Muscle layer of duodenum (tissue), 2 donors: Measurements from ENCODE around the gene STARD8.
"Not testable (repeated sequence)": the region's sequence is repeated elsewhere in the genome, so short reads cannot be mapped to it uniquely, and the experiment has no call there.

ENCODE experiments used
- H3K27ac ChIP-seq: one replicate; pipeline ENCODE4 v1.7.0; 2013; ENCODE audit warnings: mild to moderate bottlenecking, low read length
- H3K27me3 ChIP-seq: one replicate; pipeline ENCODE4 v1.7.0; 2013; ENCODE audit warnings: low read depth, mild to moderate bottlenecking, control low read depth, low read length
- H3K36me3 ChIP-seq, 2 donors: one replicate each; pipeline ENCODE4 v1.7.0; 2013; ENCODE audit warnings: low read length in 2 of 2, control low read depth in 1 of 2, mild to moderate bottlenecking in 1 of 2; ENCODE audit not compliant: insufficient read depth in 2 of 2, control insufficient read depth in 1 of 2
- H3K4me1 ChIP-seq, 2 donors: one replicate each; pipeline ENCODE4 v1.7.0; 2013; ENCODE audit warnings: low read length in 2 of 2, mild to moderate bottlenecking in 2 of 2, control low read depth in 1 of 2, moderate library complexity in 1 of 2; ENCODE audit not compliant: insufficient read depth in 2 of 2, control insufficient read depth in 1 of 2
- H3K4me3 ChIP-seq, 2 donors: one replicate each; pipeline ENCODE4 v1.7.0; 2013; ENCODE audit warnings: low read length in 2 of 2, low read depth in 1 of 2, mild to moderate bottlenecking in 1 of 2
- H3K9me3 ChIP-seq, 2 donors: one replicate each; pipeline ENCODE4 v1.7.0; 2013; ENCODE audit warnings: low read length in 2 of 2, control low read depth in 1 of 2, mild to moderate bottlenecking in 1 of 2; ENCODE audit not compliant: control insufficient read depth in 1 of 2
- donor health status: healthy.

The STARD8 gene

DNA sequence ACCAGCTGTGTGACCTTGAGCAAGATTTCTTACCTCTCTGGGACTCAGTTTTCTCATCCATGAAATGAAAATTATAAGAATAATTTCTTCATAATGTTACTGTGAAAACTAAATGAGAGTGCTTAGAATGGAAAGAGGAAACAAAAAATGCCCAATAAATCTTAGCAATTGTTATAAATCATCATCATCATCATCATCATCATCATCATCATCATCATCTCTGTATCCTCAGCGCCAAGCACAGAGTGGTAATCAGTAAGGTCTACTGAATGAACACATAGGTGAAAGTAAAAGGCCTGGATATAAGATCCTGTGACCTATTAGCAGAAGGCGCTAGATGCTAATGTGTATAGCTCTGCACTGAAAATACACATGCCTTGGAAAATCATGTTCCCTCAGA, 6.8 kb upstream of the STARD8 start:
- no peaks in the 10 kb centered on the region for H3K36me3 ChIP-seq
- no peaks in the 10 kb centered on the region for H3K4me1 ChIP-seq
- no peaks in the 10 kb centered on the region for H3K9me3 ChIP-seq
- no peak overlapping the region for H3K27ac ChIP-seq
- no peak overlapping the region for H3K4me3 ChIP-seq
- H3K27me3 ChIP-seq = no peaks in the 10 kb centered on the region

DNA sequence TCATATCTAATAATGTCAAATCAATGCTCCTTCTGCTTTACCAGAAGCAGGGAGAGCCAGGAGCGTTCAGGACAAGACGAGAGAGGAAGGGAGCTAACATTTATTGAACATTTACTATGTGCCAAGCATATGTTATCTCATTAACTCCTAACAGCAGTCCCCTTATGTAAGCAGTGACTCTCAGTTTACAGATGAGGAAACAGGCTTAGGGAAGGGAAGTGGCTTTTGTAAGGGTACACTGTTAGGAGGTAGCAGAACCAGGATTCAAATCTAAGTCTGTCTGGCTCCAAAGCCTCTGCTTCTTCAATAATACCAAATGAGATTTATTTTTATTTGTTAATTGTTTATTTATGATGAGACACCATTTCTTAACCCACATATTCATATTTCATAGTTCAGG, 2.6 kb upstream of the STARD8 start:
- Histone ChIP-seq H3K4me1 (peaks cover 0 to 7% of the 10 kb centered on the region in 2 donors), H3K4me3 (no peak overlapping the region), H3K9me3 (no peaks in the 10 kb centered on the region), H3K27ac (no peak overlapping the region), H3K27me3 (no peaks in the 10 kb centered on the region), H3K36me3 (no peaks in the 10 kb centered on the region)

DNA sequence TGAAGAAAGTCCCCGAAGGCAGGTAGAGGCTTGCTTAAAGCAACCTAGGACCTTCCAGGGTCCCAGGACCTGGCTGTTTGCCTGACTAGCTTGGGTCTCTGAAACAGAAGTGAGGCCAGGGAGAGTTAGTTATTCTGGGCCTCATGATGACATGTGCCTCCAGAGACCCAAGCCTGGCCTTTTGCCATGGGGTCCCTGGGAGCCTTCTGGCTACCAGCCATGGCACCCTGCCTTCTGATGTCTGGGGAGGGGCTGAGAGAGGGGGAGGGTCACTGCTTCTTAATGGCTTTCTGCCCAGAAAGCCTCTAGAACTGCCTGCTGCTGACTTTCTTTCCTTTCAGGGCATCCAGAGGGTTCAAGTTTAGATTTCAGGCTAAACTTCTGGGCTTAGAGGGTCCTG, 1.0 kb upstream of the STARD8 start:
- H3K27me3 ChIP-seq = no peaks in the 10 kb centered on the region
- H3K4me3 ChIP-seq = no peak overlapping the region
- no peak overlapping the region for H3K27ac ChIP-seq
- H3K9me3 ChIP-seq = no peaks in the 10 kb centered on the region
- peaks cover 0 to 7% of the 10 kb centered on the region in 2 donors for H3K4me1 ChIP-seq
- no peaks in the 10 kb centered on the region for H3K36me3 ChIP-seq

DNA sequence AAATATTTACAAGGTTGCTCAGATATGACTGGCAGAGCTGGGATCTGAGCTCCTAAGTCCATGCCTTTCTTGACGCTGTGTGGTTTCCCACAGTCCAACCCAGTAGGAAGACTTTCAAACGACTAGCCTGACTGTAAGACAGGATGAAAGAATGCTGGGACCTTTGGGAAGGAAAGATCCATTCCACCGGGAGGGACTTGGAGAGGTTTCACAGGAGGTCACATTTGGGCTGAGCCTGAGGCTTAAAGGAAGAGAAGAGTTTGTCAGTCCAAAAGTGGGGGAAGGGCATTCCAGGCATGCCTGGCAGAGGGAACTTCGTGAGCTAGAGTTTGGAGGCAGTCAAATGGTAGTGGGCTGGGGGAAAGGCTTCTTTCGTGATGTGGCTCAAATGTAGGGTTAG, 1.5 kb downstream of the STARD8 start:
- no peaks in the 10 kb centered on the region for H3K36me3 ChIP-seq
- H3K9me3 ChIP-seq = no peaks in the 10 kb centered on the region
- H3K4me1 ChIP-seq = peaks cover 0 to 7% of the 10 kb centered on the region in 2 donors
- no peak overlapping the region for H3K4me3 ChIP-seq
- H3K27ac ChIP-seq = no peak overlapping the region
- no peaks in the 10 kb centered on the region for H3K27me3 ChIP-seq

DNA sequence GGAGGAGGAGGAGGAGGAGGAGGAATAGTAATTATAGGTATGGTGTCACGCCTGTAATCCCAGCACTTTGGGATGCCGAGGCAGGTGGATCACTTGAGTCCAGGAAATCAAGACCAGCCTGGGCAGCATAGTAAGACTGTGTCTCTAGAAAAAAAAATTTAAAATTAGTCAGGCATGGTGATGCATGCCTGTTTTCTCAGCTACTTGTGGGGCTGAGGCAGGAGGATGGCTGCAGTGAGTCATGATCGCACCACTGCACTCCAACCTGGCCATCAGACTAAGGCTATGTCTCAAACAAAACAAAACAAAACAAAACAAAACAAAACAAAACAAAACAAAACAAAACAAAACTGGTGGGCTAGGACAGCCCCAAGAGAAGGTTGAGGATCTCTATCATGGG, 3.0 kb downstream of the STARD8 start:
- H3K27ac ChIP-seq = no peak overlapping the region
- no peaks in the 10 kb centered on the region for H3K27me3 ChIP-seq
- no peaks in the 10 kb centered on the region for H3K36me3 ChIP-seq
- peaks cover 0 to 7% of the 10 kb centered on the region in 2 donors for H3K4me1 ChIP-seq
- H3K4me3 ChIP-seq = no peak overlapping the region
- no peaks in the 10 kb centered on the region for H3K9me3 ChIP-seq

DNA sequence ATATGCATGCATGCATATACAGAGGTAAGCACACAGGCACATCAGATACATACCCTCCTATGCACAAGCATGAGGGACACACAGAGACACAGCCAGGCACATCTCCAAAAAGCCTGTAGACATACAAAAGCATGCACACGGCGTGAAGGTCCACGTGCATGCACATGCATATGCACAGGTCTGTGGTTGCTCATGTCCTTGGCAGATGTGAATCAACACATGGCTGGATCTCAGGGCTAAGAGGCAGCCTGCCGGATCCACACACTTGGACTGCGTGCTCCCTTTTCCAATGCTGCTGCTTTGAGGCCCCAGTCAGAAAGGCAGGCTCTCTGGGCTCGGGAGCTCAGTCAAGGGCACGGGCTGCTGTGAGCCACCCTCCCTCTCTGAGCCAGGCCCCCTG, 3.6 kb downstream of the STARD8 start:
- Histone ChIP-seq H3K36me3 (no peaks in the 10 kb centered on the region), H3K9me3 (no peaks in the 10 kb centered on the region), H3K27ac (no peak overlapping the region), H3K27me3 (no peaks in the 10 kb centered on the region), H3K4me1 (peaks cover 0 to 7% of the 10 kb centered on the region in 2 donors), H3K4me3 (no peak overlapping the region)

DNA sequence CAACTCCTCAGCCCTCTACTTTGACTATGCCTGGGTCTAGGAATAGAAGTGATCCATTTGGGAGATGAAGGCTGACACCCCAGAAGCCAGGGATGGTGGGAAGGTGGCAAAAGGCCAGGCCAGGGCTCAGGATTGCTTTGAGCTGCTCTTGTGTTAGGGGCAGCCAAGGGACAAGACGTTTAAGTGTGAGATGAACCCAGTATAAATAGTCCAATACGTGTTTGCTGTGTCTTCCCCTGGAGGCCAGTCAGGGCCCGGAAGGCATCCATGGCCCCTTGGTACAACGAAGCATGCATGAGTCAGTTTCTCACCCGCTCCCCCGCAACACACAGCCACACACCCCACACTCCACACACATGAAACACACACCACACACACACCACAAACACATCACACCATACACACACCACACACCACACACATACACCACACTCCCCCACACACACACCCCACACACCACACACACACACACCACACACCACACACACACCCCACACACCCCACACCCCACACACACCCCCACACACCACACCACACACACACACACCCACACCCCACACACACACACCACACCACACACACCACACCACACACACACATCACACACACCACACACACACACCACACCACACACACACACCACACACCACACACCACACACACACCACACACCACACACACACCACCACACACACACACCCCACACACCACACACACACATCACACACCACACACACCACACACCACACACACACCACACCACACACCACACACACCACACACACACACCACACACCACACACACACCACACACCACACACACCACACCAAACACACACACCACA, 5.1 kb downstream of the STARD8 start:
- H3K4me1 ChIP-seq = peaks cover 0 to under 1% of the 10 kb centered on the region in 2 donors
- H3K4me3 ChIP-seq = no peak overlapping the region
- H3K27ac ChIP-seq = no peak overlapping the region
- H3K36me3 ChIP-seq = no peaks in the 10 kb centered on the region
- H3K9me3 ChIP-seq = no peaks in the 10 kb centered on the region
- H3K27me3 ChIP-seq = no peaks in the 10 kb centered on the region

DNA sequence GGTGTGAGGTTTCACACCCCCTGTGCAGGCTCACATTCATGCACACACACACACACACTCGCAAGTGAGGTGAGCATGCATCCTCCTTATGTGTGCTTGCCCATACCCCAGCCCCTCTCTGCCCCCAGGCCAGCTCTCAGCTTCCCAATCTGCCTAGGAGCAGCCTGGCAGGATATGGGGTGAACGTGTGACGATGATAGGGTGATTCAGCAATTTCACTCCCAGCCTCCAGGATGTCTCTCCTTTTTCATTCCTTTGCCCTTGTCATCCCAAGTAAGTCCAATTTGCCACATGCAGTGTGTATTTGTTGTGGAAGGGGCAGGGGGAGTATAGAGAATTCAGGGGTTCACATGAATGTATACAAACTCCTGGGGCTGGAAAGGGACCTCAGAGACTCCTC, 7.2 kb downstream of the STARD8 start:
- Histone ChIP-seq H3K36me3 (no peaks in the 10 kb centered on the region), H3K27me3 (no peaks in the 10 kb centered on the region), H3K4me3 (no peak overlapping the region), H3K27ac (no peak overlapping the region), H3K4me1 (no peaks in the 10 kb centered on the region), H3K9me3 (no peaks in the 10 kb centered on the region)

DNA sequence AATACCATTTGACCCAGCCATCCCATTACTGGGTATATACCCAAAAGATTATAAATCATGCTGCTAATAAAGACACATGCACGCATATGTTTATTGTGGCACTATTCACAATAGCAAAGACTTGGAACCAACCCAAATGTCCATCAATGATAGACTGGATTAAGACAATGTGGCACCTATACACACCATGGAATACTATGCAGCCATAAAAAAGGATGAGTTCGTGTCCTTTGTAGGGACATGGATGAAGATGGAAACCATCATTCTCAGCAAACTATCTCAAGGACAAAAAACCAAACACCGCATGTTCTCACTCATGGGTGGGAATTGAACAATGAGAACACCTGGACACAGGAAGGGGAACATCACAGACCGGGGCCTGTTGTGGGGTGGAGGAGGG, 9.0 kb downstream of the STARD8 start:
- not testable (repeated sequence) for H3K27me3 ChIP-seq, H3K36me3 ChIP-seq, H3K27ac ChIP-seq, H3K9me3 ChIP-seq, H3K4me3 ChIP-seq, H3K4me1 ChIP-seq

DNA sequence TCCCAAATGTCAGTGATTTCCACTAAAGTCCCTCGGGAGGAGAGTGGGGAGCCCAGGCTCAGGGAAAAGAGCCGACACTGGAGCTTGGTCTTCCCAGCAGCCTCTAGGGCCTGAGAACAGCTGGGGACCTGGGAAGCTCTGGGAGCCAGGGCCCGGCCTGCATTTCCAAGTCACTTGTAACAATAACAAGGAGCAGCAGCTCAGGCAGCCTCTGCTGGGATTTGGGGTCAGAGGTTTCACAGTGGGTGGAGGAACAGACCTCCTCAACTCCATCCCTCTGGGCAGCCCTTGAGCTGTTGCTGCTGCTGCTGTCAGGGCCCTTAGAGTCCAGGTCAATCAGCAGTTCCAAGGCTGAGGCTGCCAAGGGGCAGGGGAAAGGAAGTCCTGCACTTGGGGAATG, 11.1 kb downstream of the STARD8 start:
- Histone ChIP-seq H3K27ac (no peak overlapping the region), H3K27me3 (no peaks in the 10 kb centered on the region), H3K36me3 (no peaks in the 10 kb centered on the region)

DNA sequence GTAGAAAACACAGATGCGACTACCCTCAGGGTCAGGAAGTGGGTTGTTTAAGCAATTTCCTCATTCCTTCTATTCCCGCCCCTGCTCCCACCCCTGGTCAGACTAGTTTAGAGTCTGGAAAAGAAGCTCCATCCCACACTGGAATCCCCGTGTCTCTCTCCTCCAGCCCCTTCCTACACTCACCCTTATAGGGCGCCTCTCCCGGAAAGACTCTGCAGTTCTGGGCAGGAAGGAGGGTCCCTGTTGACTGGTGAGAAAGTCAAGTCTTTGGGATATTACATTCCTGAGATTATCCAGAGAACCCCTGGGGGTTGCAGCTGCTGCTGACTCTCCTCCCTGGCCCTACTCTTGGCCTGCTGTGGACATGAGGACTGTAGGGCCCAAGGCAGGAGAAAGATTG, 11.9 kb downstream of the STARD8 start:
- H3K9me3 ChIP-seq = no peaks in the 10 kb centered on the region
- no peaks in the 10 kb centered on the region for H3K36me3 ChIP-seq
- H3K27ac ChIP-seq = no peak overlapping the region
- no peaks in the 10 kb centered on the region for H3K27me3 ChIP-seq
- no peaks in the 10 kb centered on the region for H3K4me1 ChIP-seq
- no peak overlapping the region for H3K4me3 ChIP-seq

More for the DNA sequence above, 11.1 kb downstream of the STARD8 start:
- Histone ChIP-seq H3K4me1 (no peaks in the 10 kb centered on the region), H3K9me3 (no peaks in the 10 kb centered on the region), H3K4me3 (no peak overlapping the region)

DNA sequence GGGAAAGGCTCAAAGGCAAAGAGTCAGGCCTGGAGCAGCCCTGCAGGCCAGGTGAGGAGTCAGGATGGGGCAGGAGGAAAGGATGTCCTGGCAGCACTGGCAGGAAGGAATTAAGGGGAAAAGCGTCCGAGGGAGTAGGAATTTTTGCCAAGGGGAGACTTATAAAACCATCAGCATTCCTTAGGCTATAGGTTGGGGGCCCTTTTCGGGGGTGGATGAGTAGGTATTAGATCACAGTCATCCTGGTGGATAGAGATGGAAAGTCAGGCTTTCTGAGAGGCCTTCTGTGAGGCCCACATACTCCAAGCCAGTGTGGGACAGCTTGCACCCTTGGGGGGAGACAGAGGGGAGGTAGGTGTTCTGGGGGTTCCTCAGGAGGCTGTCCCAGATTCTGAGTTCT, 12.3 kb downstream of the STARD8 start:
- no peaks in the 10 kb centered on the region for H3K4me1 ChIP-seq
- H3K36me3 ChIP-seq = no peaks in the 10 kb centered on the region
- no peaks in the 10 kb centered on the region for H3K9me3 ChIP-seq
- H3K27ac ChIP-seq = no peak overlapping the region
- no peak overlapping the region for H3K4me3 ChIP-seq
- no peaks in the 10 kb centered on the region for H3K27me3 ChIP-seq
